Aortic smooth muscle cell (primary cell): ENCODE data around the gene OR10G4. TPM values are rescaled to one million over a fixed set of nuclear protein-coding genes. Genes with fewer than 3 reads are reported as not detected.

Experiments used
- total RNA-seq: library from RNA; depleted of rRNA; stranded (reverse); fragments of >200 nt; gene quantifications from 2 replicates; pipeline ENCODE4 v1.2.3, GENCODE V29; 2014

Gene OR10G4, protein sequence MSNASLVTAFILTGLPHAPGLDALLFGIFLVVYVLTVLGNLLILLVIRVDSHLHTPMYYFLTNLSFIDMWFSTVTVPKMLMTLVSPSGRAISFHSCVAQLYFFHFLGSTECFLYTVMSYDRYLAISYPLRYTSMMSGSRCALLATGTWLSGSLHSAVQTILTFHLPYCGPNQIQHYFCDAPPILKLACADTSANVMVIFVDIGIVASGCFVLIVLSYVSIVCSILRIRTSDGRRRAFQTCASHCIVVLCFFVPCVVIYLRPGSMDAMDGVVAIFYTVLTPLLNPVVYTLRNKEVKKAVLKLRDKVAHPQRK
- not detected in 2 replicates for total RNA-seq

GRCh38 chr11:124012697-124013096 is at the start of gene OR10G4:
Gene OR10G4, plus strand, starts transcription at chr11:124012997. Its CDS starts 2,578 bp downstream, at chr11:124015575.

GRCh38 chr11:123977731-123978347 is 35.0 kb upstream of the OR10G4 start, which contains the start of gene OR10S1:
Gene OR10S1, minus strand, starts transcription at chr11:123977781. Its CDS starts 117 bp downstream, at chr11:123977664.

GRCh38 chr11:123995119-123995518 is 17.7 kb upstream of the OR10G4 start, which contains the start of gene OR10G6:
Gene OR10G6, minus strand, starts transcription at chr11:123995161. Its CDS starts 0 bp downstream, at chr11:123995161.

GRCh38 chr11:124026498-124026897 is 13.7 kb downstream of the OR10G4 start, which contains the start of gene OR10G8:
Gene OR10G8, plus strand, starts transcription at chr11:124026798. Its CDS starts 2,825 bp downstream, at chr11:124029623.

GRCh38 chr11:124041254-124041653 is 28.5 kb downstream of the OR10G4 start, which contains the start of gene OR10G7:
Gene OR10G7, minus strand, starts transcription at chr11:124041325. Its CDS starts 2,324 bp downstream, at chr11:124039001.

Other genes starting within 250 kb of the OR10G4 start
- not detected in 2 replicates for gene OR6M1, start 206.6 kb upstream of the OR10G4 start, total RNA-seq
- gene TMEM225, start 127.3 kb upstream of the OR10G4 start, total RNA-seq: not detected in 2 replicates
- gene OR8D4, start 110.8 kb upstream of the OR10G4 start, total RNA-seq: 0.06 TPM in 1 of 2 replicates, not detected in the other
- gene OR4D5, start 73.4 kb upstream of the OR10G4 start, total RNA-seq: not detected in 2 replicates
- not detected in 2 replicates for gene OR6T1, start 69.2 kb upstream of the OR10G4 start, total RNA-seq
- not detected in 2 replicates for gene OR10S1, start 35.2 kb upstream of the OR10G4 start, total RNA-seq
- not detected in 2 replicates for gene OR10G6, start 17.8 kb upstream of the OR10G4 start, total RNA-seq
- gene OR10G9, start 10.0 kb downstream of the OR10G4 start, total RNA-seq: not detected in 2 replicates
- gene OR10G8, start 13.8 kb downstream of the OR10G4 start, total RNA-seq: not detected in 2 replicates
- not detected in 2 replicates for gene OR10G7, start 28.3 kb downstream of the OR10G4 start, total RNA-seq
- gene VWA5A, start 102.5 kb downstream of the OR10G4 start, total RNA-seq: 29.7 and 64.4 TPM in 2 replicates
- gene OR10D3, start 170.3 kb downstream of the OR10G4 start, total RNA-seq: not detected in 2 replicates
- gene OR8G1, start 228.1 kb downstream of the OR10G4 start, total RNA-seq: not detected in 2 replicates
- not detected in 2 replicates for gene OR8G5, start 243.4 kb downstream of the OR10G4 start, total RNA-seq